ENCODE measurements around the gene TPD52L2.

TPD52L2 gene

GRCh38 chr20:63940071-63940471, 75.0 kb downstream of the TPD52L2 start:
- no peak overlapping the region for H3K9ac ChIP-seq (ENCODE audit: low read length)
- H3K27me3 ChIP-seq (ENCODE audit: control insufficient read depth, insufficient read depth, low read length), result no peaks in the 10 kb centered on the region
- H3K4me3 ChIP-seq (ENCODE audit: low read length), result no peak overlapping the region
- peaks cover 4% of the 10 kb centered on the region for H3K36me3 ChIP-seq (ENCODE audit: control insufficient read depth, insufficient read depth, low read length)
- no peaks in the 10 kb centered on the region for H3K9me3 ChIP-seq (ENCODE audit: control insufficient read depth, low read length)
- H3K4me1 ChIP-seq (ENCODE audit: control insufficient read depth, insufficient read depth, low read length), result no peaks in the 10 kb centered on the region

- no peaks in the 10 kb centered on the region for H3K4me1 ChIP-seq (ENCODE audit: control insufficient read depth, insufficient read depth, low read length)
- H3K4me3 ChIP-seq (ENCODE audit: low read length), result no peak overlapping the region
- peaks cover 4% of the 10 kb centered on the region for H3K36me3 ChIP-seq (ENCODE audit: control insufficient read depth, insufficient read depth, low read length)
Observed at GRCh38 chr20:63940472-63941266, 75.6 kb downstream of the TPD52L2 start.

More at GRCh38 chr20:63940472-63941266, 75.6 kb downstream of the TPD52L2 start:
- Histone ChIP-seq H3K9ac (ENCODE audit: low read length) (no peak overlapping the region), H3K27me3 (ENCODE audit: control insufficient read depth, insufficient read depth, low read length) (no peaks in the 10 kb centered on the region), H3K9me3 (ENCODE audit: control insufficient read depth, low read length) (no peaks in the 10 kb centered on the region)
